ENCODE data around the gene NUF2. TPM values are rescaled to one million over a fixed set of nuclear protein-coding genes. Genes with fewer than 3 reads are reported as not detected.

NUF2 gene
- total and polyA plus RNA-seq, 2 of the 8 experiments (the other 6 are each of a cell fraction or from before 2014, with no cell fraction given), result 12.1 to 28.3 TPM

DNA sequence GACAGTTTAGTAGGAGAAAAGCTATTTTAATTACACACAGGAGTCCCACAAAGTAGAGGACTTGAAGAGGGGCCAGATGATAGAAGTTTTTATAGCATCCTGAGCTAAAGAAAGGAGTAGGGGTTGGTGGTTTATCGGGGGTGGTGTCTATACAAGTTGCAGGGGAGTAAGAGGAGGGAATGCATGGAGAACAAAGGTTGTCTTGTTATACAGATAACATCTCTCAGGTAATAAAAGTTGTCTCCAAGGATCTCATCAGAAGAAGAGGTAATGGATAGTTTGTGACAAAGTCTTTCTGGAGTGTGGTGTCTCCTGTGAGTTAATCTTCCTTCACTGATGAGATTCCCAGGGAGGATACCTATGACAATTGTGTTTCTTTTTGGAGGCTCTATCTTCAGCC lies 23.4 kb upstream of the NUF2 start (continued):
- no peak for TF ChIP-seq CHD1 (IDR thresholded peaks at IDR 0.05; ENCODE audit: low read depth, low read length)

Measured in H1 (cell line).